Measurements from ENCODE around the gene AKAP9.
"Not testable (repeated sequence)": the region's sequence is repeated elsewhere in the genome, so short reads cannot be mapped to it uniquely, and the experiment has no call there.

AKAP9 gene

DNA sequence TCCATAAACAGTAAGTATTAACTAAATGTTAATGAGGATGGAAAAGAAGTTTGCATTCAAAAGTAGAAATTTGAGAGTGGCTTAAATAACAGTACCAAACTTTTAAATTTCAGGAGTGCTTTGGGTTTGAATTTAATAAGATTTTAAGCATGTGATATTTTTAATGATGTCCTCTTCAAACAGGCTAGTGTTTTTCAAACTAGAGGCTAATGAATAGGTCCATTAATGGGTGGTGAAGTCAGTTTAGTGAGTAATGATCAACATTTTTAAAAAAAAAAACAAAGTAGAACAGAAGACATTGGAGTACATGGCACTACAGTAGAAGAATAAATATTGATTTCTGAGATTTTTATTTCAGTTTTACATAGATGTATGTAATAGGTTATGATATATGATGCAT is 72.9 kb downstream of the AKAP9 start:
- no peak for DNase-seq (ENCODE audit: low read depth)

DNA sequence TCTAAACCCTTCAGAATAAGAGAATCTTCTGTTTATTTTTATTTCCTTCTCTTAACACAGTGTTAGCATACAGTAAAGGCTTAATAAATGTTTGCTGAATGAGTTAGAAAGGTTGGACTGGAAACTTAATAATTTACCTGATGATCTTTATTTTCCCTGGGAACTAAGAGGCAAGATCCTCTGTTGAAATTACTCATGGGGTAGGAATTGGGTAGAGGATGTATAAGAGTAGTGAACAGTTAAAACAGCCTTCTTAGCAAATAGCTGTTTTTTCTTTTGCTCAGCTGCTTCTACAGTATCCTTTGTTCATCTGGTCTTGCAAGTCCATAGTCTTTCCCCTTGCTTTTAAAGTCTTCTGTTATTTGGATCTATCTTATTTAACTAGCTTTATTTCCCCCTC is 80.0 kb downstream of the AKAP9 start:
- DNase-seq (ENCODE audit: low read depth), result no peak

GRCh38 chr7:92025260-92025659 is 84.6 kb downstream of the AKAP9 start:
- DNase-seq (ENCODE audit: low read depth), result no peak

DNA sequence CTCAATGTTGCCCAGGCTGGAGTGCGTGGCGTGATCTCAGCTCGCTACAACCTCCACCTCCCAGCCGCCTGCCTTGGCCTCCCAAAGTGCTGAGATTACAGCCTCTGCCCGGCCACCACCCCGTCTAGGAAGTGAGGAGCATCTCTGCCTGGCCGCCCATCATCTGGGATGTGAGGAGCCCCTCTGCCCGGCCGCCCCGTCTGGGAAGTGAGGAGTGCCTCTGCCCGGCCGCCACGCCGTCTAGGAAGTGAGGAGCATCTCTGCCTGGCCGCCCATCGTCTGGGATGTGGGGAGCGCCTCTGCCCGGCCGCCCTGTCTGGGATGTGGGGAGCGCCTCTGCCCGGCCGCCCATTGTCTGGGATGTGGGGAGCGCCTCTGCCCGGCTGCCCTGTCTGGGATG is 86.0 kb downstream of the AKAP9 start:
- DNase-seq (ENCODE audit: low read depth), result not testable (repeated sequence)

GRCh38 chr7:92027128-92027527 is 86.5 kb downstream of the AKAP9 start:
- not testable (repeated sequence) for DNase-seq (ENCODE audit: low read depth)

DNA sequence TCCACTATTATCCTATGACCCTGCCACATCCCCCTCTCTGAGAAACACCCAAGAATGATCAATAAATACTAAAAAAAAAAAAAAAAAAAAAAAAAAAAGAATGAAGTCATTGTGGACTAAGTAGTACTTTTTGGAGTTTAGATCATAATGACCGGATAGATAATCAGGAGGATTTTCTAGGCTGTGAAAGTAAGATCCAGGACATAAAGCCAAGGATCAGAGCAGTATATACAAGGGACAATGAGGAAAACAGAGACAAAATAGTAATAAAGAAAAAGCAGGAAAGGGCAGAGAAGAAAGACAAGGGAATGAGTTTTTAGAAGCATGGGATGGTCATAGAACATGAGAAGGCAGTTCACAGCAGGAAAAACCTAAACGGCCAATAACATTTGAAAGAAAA is 87.6 kb downstream of the AKAP9 start:
- DNase-seq (ENCODE audit: low read depth), result no peak

- no peak for DNase-seq (ENCODE audit: low read depth)
Observed at GRCh38 chr7:92028686-92029085, 88.0 kb downstream of the AKAP9 start.

GRCh38 chr7:92034116-92034515 is 93.5 kb downstream of the AKAP9 start:
- DNase-seq (ENCODE audit: low read depth), result no peak

DNA sequence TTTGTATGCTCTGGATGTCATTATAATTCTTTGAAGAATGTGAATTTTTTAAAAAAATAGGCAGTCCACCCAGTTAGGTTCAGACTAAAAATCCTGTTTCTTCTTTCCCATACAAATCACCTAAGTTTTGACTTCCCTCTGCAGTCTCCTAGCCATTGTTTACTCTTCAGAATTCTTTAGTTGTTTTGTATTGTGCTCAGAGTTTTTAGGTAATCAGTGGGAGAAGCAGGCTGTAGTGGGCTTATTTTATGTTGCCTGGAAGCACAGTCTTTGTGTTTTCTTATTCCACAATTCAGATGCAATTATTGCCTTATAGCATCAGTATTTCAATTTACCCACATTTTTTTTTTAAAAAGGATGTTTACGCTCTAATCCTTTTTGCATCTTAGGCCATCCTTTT is 94.9 kb downstream of the AKAP9 start:
- no peak for DNase-seq (ENCODE audit: low read depth)

GRCh38 chr7:92039900-92040299 is 99.2 kb downstream of the AKAP9 start:
- DNase-seq (ENCODE audit: low read depth), result no peak

DNA sequence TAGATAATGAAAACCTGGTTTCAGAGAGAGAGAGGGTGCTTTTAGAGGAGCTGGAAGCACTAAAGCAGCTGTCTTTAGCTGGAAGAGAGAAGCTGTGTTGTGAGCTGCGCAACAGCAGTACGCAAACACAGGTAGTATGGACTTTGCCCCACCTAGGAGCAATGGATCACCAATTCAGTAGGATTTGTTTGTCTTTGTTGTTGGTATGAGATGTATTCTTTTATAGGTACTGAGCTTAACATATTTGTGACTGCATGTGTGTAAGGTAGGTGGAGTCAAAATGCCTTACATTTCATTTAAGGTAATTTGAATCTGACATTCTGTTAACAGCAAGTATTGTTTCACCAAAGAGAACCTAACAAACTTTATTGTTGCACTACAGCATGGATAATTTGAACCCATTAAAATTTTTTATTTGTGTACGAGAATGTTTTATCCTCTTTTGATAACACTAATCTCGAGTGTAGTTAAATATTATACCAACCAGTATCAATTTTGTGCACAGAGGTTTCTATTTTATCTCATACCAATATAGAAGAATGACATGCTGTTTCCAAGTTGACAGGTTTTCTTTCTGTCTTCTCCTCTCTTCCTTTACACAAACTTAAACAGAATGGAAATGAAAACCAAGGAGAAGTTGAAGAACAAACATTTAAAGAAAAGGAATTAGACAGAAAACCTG is 101.5 kb downstream of the AKAP9 start:
- no peak for DNase-seq (ENCODE audit: low read depth)

DNA sequence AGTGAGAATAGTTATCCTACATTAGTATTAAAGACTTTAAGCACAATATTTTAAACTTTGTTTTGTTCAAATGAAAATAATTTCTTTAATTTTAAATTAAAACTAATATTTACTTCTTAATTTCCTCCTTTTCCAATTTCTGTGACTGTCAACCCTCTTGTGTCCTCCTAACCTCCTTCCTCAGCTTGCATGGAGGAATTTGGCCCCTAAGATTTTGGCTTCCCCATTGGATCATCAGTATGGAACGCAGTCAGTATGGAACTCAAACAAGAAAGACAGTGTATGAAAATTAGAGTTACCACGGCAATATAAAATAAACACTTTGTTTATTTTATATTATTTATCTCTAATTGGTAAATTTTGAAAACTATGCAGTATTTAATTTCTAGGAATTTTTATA is 102.4 kb downstream of the AKAP9 start:
- DNase-seq (ENCODE audit: low read depth), result no peak

GRCh38 chr7:92043637-92044036 is 103.0 kb downstream of the AKAP9 start:
- no peak for DNase-seq (ENCODE audit: low read depth)

GRCh38 chr7:92044148-92044547 is 103.5 kb downstream of the AKAP9 start:
- no peak for DNase-seq (ENCODE audit: low read depth)

- DNase-seq (ENCODE audit: low read depth), result no peak
Observed at GRCh38 chr7:92044940-92045339, 104.3 kb downstream of the AKAP9 start.

DNA sequence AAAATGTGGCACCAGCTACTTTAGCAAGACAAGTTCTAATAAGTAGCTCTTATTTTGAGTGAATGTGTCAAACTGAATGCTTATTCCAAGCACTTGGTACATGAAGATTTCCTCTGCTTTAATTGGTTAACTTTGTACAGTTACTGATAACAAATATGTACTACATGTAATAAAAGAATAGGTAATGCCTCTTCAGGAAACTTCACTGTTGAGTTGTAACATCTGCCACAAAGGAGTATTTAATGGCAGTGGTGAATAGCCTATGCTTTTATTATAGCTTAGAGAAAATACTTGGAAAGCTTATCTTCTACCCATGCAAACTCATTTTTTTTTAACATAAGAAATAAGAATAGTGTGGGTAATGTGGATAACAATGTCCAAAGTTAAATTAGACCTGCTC is 111.0 kb downstream of the AKAP9 start:
- DNase-seq (ENCODE audit: low read depth), result no peak

- DNase-seq (ENCODE audit: low read depth), result no peak
Observed at GRCh38 chr7:92052159-92052558, 111.5 kb downstream of the AKAP9 start.

DNA sequence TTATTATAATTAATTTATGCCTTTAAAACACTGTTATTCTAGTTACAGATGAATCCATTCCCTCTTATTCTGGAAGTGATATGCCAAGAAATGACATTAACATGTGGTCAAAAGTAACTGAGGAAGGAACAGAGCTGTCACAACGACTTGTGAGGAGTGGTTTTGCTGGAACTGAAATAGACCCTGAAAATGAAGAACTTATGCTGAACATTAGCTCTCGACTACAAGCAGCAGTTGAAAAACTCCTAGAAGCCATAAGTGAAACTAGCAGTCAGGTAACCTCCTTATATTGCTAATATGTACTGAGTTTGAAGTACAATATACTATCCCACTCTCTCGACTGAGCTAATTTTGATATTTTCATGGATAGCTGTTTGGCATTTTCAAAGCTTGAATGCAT is 112.0 kb downstream of the AKAP9 start:
- DNase-seq (ENCODE audit: low read depth), result no peak

GRCh38 chr7:92053312-92053711 is 112.7 kb downstream of the AKAP9 start:
- DNase-seq (ENCODE audit: low read depth), result no peak

DNA sequence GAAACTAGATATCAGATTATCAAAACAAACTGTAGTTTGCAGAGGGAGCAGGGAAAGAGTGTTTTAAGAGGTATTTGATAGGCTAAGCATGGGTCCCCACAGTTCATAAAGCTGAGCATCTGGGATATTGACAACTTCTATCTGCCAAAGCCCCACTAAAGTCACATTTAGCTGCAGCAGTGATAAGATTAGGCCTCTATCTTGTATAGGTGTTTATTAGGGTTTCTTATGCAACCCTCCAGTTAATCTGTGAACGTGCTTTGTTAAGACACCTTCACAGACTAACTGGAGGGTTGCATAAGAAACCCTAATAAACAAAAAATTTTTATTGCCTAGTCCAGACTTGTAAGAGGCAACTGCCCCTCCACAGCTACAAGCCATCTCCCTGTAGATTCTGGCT is 115.6 kb downstream of the AKAP9 start:
- no peak for DNase-seq (ENCODE audit: low read depth)

DNA sequence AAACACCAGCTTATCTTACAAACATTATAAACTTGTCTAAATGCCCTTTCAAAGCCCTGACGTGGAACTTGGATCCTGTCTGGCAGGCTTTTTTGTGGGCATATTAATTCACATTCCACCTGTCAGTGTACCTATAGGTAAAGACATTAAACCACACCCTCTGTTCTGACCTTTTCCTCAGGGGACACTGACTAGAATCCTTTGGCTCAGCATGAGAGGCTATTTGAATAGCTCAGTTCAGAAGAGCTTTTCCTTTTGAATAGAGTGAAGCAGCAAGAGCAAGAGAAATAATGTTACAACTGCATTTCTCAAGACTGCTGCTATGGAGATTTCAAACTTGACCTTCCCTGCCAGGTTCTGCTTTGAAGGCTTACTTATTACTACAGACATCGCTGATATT is 116.7 kb downstream of the AKAP9 start:
- no peak for DNase-seq (ENCODE audit: low read depth)

GRCh38 chr7:92058040-92058439 is 117.4 kb downstream of the AKAP9 start:
- no peak for DNase-seq (ENCODE audit: low read depth)

DNA sequence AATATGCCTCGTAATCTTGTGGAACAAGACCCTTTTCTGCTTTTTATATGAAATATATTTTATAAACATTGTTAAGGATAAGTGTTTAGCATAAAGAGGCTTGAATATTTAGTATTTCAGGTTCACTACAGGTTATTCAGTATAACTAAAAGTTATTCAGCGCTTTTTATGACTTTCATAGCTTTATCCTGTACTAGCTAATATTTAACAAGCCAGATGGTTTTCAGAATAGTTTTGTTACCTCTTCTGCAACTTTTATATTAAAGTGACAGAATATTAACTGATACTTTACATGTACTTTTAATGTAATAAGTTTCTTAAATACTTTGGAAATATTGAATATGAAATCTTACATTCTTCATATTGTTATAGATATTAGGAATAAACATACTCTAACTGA is 118.2 kb downstream of the AKAP9 start:
- no peak for DNase-seq (ENCODE audit: low read depth)

GRCh38 chr7:92061154-92061553 is 120.5 kb downstream of the AKAP9 start:
- DNase-seq (ENCODE audit: low read depth), result no peak
